ENCODE measurements around the gene DACH1.

The DACH1 gene

GRCh38 chr13:71516521-71516920, 350.5 kb downstream of the DACH1 start:
- no peak for TF ChIP-seq CTCF (conservative IDR thresholded peaks at IDR 0.05; ENCODE audit: low read depth, low read length)
- DNase-seq (ENCODE audit: low read depth) = no peak

GRCh38 chr13:71515744-71516038, 351.3 kb downstream of the DACH1 start:
- H3K4me3 ChIP-seq (ENCODE audit: low read depth, low read length) = no peak overlapping the region
- no peak for TF ChIP-seq CTCF (conservative IDR thresholded peaks at IDR 0.05; ENCODE audit: low read depth, low read length)

More at GRCh38 chr13:71516521-71516920, 350.5 kb downstream of the DACH1 start:
- H3K4me3 ChIP-seq (ENCODE audit: low read depth, low read length) = no peak overlapping the region

GRCh38 chr13:71514900-71515743, 351.9 kb downstream of the DACH1 start:
- DNase-seq (ENCODE audit: low read depth) = no peak
- no peak for TF ChIP-seq CTCF (conservative IDR thresholded peaks at IDR 0.05; ENCODE audit: low read depth, low read length)
- H3K4me3 ChIP-seq (ENCODE audit: low read depth, low read length) = no peak overlapping the region

More at GRCh38 chr13:71515744-71516038, 351.3 kb downstream of the DACH1 start:
- DNase-seq (ENCODE audit: low read depth) = no peak

GRCh38 chr13:71513411-71514033, 353.5 kb downstream of the DACH1 start:
- DNase-seq (ENCODE audit: low read depth) = no peak
- no peak overlapping the region for H3K4me3 ChIP-seq (ENCODE audit: low read depth, low read length)
- TF ChIP-seq CTCF (conservative IDR thresholded peaks at IDR 0.05; ENCODE audit: low read depth, low read length) = no peak

GRCh38 chr13:71503781-71504180, 363.2 kb downstream of the DACH1 start:
- TF ChIP-seq CTCF (conservative IDR thresholded peaks at IDR 0.05; ENCODE audit: low read depth, low read length) = no peak
- DNase-seq (ENCODE audit: low read depth) = no peak

GRCh38 chr13:71499944-71500514, 367.0 kb downstream of the DACH1 start:
- no peak overlapping the region for H3K4me3 ChIP-seq (ENCODE audit: low read depth, low read length)
- no peak for DNase-seq (ENCODE audit: low read depth)
- no peak for TF ChIP-seq CTCF (conservative IDR thresholded peaks at IDR 0.05; ENCODE audit: low read depth, low read length)

More at GRCh38 chr13:71503781-71504180, 363.2 kb downstream of the DACH1 start:
- no peak overlapping the region for H3K4me3 ChIP-seq (ENCODE audit: low read depth, low read length)
